ENCODE data around the gene MKLN1.

- TF ChIP-seq, protein P1, sequence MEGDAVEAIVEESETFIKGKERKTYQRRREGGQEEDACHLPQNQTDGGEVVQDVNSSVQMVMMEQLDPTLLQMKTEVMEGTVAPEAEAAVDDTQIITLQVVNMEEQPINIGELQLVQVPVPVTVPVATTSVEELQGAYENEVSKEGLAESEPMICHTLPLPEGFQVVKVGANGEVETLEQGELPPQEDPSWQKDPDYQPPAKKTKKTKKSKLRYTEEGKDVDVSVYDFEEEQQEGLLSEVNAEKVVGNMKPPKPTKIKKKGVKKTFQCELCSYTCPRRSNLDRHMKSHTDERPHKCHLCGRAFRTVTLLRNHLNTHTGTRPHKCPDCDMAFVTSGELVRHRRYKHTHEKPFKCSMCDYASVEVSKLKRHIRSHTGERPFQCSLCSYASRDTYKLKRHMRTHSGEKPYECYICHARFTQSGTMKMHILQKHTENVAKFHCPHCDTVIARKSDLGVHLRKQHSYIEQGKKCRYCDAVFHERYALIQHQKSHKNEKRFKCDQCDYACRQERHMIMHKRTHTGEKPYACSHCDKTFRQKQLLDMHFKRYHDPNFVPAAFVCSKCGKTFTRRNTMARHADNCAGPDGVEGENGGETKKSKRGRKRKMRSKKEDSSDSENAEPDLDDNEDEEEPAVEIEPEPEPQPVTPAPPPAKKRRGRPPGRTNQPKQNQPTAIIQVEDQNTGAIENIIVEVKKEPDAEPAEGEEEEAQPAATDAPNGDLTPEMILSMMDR (IDR thresholded peaks at IDR 0.05) = no peak
- no peak for TF ChIP-seq POLR2A (IDR thresholded peaks at IDR 0.05)
These were observed 126.8 kb downstream of the MKLN1 start for GRCh38 chr7:131454498-131454897.

Measured in esophagus squamous epithelium (tissue), 4 donors.